Suppressor macrophage treated with lipopolysaccharide for 1 hour (primary cell): ENCODE measurements around the gene ELFN1.

Source experiments
- DNase-seq, 3 donors: peaks; one replicate each; pipeline ENCODE4 v3.0.0-alpha.2; 2020 to 2022

Gene ELFN1

DNA sequence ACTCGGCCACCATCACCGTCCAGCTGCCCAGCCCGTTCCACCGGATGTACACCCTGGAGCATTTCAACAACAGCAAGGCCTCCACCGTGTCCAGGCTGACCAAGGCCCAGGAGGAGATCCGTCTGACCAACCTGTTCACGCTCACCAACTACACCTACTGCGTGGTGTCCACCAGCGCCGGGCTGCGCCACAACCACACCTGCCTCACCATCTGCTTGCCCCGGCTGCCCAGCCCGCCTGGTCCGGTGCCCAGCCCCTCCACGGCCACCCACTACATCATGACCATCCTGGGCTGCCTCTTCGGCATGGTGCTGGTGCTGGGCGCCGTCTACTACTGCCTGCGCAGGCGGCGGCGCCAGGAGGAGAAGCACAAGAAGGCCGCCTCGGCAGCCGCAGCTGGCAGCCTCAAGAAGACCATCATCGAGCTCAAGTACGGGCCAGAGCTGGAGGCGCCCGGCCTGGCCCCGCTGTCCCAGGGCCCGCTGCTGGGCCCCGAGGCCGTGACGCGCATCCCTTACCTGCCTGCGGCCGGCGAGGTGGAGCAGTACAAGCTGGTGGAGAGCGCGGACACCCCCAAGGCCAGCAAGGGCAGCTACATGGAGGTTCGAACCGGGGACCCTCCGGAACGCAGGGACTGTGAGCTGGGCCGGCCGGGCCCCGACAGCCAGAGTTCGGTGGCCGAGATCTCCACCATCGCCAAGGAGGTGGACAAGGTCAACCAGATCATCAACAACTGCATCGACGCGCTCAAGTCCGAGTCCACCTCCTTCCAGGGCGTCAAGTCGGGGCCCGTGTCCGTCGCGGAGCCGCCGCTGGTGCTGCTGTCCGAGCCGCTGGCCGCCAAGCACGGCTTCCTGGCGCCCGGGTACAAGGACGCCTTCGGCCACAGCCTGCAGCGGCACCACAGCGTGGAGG is 75.8 kb downstream of the ELFN1 start:
- DNase-seq = no peak

DNA sequence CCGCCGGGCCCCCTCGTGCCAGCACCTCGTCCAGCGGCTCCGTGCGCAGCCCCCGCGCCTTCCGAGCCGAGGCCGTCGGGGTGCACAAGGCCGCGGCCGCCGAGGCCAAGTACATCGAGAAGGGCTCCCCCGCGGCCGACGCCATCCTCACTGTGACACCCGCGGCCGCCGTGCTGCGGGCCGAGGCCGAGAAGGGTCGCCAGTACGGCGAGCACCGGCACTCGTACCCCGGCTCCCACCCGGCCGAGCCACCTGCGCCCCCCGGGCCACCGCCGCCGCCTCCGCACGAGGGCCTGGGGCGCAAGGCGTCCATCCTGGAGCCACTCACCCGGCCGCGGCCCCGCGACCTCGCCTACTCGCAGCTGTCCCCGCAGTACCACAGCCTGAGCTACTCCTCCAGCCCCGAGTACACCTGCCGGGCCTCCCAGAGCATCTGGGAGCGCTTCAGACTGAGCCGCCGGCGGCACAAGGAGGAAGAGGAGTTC is 76.5 kb downstream of the ELFN1 start:
- no peak for DNase-seq

DNA sequence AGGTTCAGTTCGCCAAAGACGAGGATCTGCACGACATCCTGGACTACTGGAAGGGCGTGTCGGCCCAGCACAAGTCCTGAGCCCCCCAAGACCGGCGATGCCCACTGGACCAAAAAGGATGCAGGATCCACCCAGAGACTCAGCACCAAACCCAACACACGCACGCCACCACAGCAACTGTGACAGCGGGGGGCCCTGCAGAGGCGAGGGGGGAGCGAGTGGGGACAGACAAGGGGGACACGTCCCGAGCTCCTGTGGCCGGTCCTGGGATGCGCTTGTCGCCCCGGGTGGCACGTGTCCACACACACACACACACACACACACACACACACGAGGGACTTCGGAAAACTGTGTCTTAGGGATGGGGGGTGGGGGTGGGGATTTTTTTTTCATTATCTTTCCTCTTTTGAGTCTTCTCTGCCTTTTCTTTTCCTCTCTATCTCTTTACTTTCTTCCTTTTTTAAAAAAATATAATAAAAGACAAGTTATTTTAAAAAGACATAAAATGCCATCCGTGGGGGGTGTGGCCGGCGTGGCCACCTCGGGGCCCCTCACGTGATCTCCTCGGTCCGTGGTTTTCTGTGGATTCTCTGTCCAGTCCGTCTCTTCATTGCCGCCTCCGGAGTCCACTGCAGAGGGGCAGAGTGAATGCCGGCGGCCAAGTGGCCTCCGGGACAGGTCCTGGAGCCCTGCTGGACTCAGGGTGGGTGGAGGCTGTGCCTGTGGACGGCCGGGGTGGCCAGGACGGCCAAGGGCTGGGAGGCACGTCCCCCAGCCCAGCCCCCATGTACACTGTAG is 77.1 kb downstream of the ELFN1 start:
- no peak for DNase-seq

DNA sequence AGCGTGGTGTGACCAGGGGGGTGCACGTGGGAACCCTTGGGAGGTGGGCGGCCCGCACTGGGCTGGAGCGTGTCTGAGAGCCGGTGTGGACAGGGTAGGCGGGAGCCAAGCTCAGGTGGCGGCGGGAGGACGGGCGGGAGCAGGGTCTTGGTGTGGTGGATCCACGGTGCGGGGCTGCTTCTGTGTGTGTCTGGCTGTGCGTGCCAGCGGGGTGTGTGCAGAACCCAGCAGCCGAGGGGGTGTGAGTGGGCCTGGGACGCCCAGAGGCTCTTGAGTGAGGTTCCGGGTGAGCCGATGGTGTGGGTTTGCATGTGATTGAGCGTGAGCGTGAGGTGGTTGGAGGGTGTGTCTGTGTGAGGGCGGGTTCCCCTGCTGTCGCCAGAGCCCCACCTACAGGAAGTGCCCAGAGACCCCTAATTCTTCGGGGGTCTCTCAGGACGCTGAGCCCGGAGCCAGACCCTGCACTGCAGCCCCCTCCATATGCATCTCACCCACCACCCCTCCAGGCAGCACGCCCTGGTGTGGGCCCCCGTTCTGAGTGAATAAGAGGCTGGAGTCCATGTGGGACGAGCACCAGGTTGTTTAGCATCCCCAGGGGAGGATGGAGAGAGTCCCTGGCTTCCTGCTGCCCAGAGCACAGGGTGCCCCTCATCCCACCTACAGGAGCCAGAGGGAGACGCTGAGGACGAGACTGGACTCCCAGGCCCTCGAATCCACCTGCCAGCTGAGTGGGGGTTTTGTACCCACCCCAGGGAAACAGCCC is 78.2 kb downstream of the ELFN1 start:
- DNase-seq = no peak

DNA sequence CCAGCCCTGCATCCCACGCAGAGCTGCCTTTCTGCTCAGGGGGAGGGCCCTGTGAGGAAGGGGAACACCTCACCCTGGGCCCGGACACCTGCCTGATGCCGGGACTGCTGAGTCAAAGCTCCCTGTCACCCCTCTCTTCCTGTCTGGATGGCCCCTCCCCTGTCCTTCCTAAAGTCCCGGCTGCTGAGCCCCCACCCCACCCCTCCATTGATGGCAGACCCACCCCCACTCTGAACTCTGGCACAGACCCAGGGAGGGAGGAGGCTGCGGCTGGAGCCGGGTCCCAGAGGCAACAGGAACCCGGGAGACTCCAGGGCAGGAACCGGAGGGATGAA is 78.7 kb downstream of the ELFN1 start:
- no peak for DNase-seq

DNA sequence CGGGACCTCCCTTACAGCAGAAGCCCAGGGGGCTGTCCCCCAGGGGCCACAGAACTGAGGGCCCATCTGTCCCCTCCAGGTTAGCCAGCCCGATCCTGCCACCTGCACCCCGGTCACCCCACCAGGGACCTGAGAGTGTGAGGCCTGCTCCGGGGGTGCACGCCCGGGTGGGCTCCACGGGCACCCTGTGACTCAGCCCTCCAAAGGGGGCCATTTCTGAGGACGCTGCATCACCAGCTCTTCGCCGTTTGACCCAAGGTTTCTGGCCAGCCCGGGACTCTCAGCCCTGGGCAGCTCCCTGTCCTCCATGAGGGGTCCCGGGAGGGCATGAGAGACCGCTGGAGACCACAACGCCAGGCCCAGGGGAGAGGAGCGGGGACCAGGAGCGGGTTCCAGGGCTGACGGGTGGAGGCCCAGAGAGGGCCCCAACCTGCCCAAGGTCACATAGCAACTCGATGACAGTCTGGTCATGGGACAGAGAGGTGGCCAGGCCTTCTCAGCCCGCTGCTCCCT is 79.3 kb downstream of the ELFN1 start:
- DNase-seq = no peak

DNA sequence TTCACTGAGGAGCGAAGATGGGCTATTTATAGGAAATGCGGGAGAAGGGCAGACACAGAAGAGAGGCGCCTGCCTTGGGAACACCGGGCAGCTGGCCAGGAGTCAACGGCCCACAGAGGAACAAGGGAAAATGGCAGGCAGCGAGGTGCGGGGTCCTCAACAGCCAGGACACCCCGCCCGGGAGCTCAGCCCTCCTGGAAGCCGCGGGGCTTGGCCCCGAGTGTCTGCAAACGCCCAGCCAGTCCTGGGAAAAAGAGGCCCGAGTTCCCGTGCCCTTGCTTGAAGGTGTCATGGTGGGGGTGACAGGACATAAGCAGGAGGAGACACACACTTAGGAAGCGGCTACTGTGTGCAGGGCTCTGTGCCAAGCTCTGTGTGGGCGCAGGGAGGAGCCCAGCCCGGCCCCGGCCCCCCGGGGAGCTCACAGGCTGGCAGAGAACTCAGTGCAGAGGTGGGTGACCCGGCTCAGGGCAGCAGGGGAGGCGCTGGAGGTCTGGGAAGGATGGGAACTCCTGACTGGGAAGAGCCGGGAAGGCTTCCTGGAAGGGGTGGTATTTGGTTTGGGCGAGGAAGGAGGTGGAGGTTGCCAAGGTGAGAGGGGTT is 79.9 kb downstream of the ELFN1 start:
- DNase-seq = no peak

DNA sequence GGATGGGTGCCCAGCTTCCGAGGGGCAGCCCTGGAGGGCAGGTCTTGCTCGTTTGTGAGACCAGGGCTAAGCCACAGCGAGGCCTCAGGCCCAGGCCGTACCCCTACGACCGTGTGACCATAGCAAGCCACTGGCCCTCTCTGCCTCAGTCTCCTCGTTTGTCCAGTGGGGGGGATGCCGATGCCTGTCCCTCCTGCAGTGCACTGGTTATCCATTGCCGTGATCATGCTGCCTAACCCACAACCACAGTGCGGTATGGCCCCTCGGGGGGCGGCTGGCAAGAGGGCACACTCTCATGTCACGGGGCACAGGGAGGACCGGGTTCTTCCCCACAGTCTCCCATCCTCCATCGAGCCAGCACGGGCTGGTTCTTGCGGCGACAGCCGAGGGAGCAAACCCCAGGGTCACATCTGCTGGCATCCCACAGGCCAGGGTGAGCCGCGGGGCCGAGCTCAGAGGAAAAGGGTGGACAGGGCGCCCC is 80.5 kb downstream of the ELFN1 start:
- DNase-seq = no peak

DNA sequence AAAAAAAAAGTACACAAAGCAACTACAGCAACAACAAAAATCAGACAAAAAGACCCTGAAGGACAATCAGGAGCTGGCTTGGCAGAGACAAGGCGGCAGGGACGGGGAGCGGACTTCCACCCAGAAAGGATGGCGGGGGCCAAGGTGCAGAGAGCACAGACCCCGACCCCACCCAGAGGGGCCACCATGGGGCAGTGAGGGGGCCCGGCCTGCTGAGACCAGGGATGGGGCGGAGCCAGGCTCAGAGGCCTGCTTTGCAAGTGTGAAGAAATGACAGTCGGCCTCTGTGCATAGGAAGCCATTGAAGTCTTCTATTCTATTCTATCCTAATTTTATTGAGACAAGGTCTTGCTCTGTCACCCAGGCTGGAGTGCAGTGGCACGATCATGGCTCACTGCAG is 82.0 kb downstream of the ELFN1 start:
- no peak for DNase-seq

DNA sequence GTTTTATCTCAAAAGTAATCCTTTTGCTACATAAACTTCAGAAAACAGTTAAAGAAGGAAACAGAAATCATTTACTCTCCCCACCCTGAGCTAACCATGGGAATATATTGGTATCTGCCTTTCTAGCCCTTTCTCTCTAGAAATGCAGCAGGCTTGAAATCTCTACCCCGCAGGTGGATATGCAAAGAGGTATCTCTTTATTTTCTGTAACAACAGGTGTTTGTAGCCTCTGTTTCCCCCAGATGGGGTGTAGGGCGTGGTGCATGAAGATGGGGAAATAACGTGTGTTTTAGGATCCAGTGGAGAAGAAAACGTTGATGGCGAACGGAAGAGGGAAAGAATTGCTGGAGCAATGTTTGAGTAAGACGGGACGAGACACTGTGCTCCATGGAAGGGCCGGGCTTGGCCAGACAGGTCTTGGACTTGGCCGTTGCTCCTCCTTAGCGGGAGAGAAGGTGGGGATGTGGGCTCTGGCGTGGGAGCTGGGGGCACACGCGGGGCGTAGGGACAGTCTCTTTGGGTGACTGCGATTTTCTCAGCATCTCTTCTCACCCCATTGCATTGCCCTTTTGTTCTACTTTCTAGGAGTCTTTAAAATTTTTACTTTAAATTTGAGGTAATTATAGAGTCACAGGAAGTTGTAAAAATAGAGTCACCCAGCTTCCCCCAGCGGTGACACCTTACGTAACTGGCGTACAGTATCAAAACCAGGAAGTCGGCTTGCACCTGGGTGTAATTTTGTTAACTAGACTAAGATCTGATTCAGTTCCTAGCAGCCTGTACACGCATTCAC is 82.9 kb downstream of the ELFN1 start:
- DNase-seq = no peak

DNA sequence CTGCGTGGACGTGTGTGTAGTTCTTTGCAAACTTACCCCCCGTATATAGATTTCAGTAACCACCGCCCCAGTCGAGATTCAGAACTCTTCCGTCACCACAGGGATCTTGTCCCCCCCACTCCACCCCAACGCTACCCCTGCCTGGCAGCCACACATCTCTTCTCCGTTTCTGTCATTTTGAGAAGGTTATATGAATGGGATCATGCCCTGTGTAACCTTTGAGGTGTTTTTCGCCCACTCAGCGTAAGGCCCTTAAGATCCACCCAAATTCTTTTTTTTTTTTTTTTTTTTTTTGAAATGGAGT is 83.4 kb downstream of the ELFN1 start:
- DNase-seq = no peak

DNA sequence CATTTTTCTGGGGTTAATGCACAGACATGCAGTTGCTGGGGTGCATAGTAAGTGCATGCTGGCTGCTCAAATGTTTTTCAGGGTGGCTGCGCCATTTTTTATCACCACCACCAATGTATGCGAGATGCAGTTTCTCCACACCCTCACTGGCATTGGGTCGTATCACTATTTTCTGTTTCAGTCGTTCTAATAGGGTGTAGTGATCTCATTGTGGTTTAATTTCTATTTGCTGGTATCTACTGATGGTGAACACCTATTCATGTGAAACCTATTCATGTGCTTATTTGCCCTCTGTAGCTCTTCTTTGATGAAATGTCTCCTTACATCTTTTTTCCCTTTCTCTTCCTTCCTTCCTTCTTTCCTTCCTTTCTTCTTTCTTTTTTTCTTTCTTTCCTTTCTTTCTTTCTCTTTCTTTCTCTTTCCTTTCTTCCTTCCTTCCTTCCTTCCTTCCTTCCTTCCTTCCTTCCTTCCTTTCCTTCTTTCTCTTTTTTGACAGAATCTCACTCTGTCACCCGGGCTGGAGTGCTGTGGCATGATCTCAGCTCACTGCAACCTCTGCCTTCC is 84.3 kb downstream of the ELFN1 start:
- DNase-seq = no peak

DNA sequence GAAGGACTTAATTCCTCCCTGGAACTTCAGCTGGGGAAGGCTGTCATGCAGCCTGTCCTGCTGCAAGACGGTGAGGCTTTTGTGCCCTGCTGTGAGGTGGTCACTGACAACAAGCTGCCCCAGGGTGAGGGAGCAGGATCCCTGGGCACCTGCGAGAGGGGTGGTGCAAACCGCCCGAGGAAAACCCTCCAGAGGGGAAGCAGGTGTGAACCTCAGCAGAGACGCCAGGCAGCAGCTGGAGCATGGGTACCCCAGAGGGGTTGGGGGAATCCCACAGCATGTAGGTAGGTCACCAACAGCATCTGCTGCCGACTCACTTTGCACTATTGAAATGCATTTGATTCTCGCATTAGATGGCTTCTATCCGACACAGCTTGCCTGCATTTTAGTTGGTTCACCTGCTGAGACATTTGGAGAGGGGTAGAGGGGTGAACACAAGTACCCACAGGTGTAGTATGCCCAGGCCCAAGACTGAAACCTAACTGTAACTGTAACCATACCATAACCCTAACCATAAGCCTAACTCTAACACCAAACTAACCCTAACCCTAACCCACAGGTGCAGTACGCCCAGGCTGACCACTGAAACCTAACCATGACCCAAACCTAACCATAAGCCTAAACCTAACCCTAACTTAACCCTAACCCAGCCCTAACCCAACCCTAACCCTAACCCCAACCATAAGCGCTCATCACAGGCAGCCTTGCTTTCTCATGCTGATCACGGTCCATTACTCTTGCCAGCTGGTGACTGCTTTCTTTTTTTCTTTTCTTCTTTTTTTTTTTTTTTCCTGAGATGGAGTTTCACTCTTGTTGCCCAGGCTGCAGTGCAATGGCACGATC is 85.9 kb downstream of the ELFN1 start:
- no peak for DNase-seq

DNA sequence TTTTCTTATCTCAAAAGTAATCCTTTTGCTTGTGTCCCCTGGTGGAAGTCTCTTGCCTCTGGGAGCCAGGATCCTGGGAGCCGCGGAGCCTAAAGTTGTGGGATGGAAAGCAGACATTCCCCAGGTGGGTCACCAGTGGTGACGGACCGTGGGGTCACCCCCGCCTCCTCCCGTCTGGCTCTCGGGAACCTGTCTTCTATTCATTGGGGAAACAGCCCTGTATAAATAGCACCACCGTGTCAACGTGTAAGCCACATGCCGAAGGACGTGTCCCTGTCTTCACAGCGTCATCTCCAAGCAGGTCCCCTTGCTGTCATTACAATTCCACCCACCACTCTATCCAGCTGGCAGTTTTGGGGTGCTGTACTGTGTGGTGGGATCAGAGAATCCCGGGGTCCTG is 87.5 kb downstream of the ELFN1 start:
- DNase-seq = no peak

DNA sequence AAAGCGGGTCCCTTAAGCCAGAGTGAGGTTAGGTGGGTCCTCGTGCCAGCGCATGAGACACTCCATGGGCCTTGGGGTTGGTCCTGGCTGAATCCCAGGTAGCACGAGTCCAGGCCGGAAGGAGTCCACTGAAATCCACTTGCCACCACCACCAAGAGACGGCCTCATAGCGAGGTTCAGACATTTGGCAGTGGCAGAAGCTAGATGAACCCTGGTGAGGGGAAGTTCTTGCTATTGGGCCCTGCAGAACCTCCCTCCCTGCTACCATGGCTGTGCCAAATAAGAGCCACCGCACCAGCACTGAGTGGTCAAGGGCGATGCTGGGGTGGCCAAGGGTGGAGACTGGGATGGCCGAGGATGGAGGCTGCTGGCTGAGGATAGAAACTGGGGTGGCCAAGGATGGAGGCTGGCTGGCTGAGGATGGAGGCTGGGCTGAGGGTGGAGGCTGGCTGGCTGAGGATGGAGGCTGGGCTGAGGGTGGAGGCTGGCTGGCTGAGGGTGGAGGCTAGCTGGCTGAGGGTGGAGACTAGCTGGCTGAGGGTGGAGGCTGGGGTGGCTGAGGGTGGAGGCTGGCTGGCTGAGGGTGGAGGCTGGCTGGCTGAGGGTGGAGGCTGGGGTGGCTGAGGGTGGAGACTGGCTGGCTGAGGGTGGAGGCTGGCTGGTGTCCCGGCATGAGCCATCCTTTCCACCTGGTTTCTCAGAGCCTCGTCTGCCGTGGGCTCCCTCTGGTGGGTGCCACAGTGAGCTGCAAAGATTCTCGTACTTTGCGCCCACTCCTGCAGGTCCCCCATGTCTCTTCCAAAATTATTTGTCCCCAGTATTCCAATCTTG is 88.2 kb downstream of the ELFN1 start:
- peak in 2 of 3 donors; percentile 27 to 40 for DNase-seq

DNA sequence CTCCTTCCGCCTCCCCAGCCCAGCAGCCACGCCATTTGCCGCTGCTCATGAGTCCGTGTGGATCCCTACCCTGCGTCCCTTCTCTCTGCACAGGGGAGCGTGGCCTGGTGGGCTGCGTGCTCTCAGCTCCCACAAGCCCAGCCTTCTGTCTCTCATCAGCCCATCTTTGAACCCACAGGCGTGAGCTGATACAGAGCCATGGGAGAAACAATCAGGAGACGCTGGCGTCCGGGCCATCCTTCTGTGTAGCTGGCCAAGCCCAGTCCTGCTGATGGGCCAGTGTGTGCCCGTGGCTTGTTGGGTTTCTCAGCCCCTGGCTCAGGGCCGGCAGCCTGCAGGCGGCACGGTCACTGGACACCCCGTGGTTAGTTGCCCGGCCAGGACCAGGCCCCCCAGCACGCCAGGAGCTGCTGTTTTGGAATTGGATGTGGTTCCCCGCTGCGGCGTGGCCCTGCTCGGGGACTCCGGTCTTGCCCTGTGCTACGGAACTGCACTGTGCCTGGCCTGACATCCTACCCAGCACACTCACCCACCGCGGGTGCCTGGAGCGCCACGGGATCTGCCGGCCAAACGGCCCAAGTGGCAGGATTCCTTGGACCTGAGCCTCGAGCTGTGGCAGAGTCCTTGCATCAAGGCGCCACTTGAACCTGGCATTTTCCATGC is 88.9 kb downstream of the ELFN1 start:
- DNase-seq = no peak

DNA sequence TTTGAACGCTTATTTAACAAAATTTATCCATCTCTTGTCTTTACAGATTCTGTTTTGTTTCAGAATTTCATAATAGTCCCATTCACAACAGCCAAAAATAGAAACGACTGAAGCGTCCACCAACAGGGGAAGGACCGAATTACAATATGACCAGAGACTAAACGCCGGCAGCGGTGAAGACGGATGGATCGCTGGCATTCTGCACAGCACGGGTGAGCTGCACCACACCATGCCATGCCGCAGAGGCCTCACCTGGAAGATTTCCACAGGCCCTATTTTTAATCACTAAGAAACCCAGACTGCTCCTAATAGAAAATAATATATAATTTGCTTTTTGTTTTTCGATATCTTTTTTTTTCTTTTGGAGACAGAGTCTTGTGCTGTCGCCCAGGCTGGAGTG is 91.0 kb downstream of the ELFN1 start:
- no peak for DNase-seq

DNA sequence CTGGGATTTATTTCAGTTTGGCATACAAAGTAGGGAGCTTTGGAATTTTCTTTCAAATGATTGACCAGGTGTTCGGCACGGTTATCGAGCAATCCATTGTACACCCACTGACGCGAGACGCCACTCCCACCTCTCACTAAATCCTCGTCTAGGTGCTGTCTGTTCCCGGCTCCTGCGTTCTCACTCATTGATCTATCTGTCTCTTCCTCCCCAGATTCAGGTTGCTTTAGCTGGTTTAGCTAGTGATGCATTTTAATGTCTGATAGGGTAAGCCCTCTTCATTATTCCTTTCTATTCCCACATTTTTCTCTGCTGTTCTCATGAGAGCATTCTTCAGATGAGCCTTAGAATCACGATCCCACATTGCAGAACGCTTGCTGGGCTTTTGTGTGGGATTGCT is 91.7 kb downstream of the ELFN1 start:
- no peak for DNase-seq
